Prostate gland (tissue), 2 donors: ENCODE measurements around the gene VPS36.
"Not testable (repeated sequence)": the region's sequence is repeated elsewhere in the genome, so short reads cannot be mapped to it uniquely, and the experiment has no call there.

Source experiments
- POLR2A ChIP-seq: fragments of 450-650 bp; IDR thresholded peaks from one replicate; pipeline ENCODE4 v1.6.1; 2016; ENCODE audit warnings: antibody characterized with exemption, mild to moderate bottlenecking
- POLR2AphosphoS5 ChIP-seq: sonication (generic); formaldehyde crosslinking; IDR thresholded peaks from one replicate; pipeline ENCODE4 v1.6.1; 2017; ENCODE audit warnings: antibody characterized with exemption
- TF ChIP-seq, protein P1 (sequence below), 4 experiments: fragments of 200-600 bp in 2 of 4; fragments of 450-650 bp in 2 of 4; sonication (generic) in 2 of 4; IDR thresholded peaks; 1 replicate in 3 of 4; 2 replicates in 1 of 4; pipeline ENCODE4 v1.5.1; 2016 to 2019; ENCODE audit warnings: antibody characterized with exemption in 4 of 4, mild to moderate bottlenecking in 2 of 4, moderate library complexity in 2 of 4

DNA sequence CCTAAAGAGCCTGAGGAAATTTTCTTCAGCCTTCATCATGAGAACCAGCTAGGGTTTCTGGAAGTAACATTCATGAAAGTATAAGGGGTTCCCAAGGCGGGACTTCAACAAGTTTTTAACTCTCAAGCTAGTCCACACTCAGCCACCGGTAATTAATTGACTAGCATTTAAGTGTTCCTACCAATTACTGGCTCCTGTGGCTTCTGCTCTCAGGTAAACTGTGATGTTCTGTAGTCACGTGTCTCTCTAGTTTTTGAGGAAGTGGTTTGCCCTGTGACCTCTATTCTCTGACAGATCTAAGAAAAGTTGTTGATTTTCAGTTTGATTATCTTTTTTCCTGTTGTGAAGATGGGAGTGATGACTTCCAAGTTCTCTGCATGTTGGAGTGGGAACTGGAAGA is 47.5 kb upstream of the VPS36 start:
- not testable (repeated sequence) for TF ChIP-seq POLR2A, POLR2AphosphoS5
- TF ChIP-seq, protein P1, sequence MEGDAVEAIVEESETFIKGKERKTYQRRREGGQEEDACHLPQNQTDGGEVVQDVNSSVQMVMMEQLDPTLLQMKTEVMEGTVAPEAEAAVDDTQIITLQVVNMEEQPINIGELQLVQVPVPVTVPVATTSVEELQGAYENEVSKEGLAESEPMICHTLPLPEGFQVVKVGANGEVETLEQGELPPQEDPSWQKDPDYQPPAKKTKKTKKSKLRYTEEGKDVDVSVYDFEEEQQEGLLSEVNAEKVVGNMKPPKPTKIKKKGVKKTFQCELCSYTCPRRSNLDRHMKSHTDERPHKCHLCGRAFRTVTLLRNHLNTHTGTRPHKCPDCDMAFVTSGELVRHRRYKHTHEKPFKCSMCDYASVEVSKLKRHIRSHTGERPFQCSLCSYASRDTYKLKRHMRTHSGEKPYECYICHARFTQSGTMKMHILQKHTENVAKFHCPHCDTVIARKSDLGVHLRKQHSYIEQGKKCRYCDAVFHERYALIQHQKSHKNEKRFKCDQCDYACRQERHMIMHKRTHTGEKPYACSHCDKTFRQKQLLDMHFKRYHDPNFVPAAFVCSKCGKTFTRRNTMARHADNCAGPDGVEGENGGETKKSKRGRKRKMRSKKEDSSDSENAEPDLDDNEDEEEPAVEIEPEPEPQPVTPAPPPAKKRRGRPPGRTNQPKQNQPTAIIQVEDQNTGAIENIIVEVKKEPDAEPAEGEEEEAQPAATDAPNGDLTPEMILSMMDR (IDR thresholded peaks at IDR 0.05): not testable (repeated sequence)
